ENCODE data around the gene ELL.
"Not testable (repeated sequence)": the region's sequence is repeated elsewhere in the genome, so short reads cannot be mapped to it uniquely, and the experiment has no call there.

The ELL gene

DNA sequence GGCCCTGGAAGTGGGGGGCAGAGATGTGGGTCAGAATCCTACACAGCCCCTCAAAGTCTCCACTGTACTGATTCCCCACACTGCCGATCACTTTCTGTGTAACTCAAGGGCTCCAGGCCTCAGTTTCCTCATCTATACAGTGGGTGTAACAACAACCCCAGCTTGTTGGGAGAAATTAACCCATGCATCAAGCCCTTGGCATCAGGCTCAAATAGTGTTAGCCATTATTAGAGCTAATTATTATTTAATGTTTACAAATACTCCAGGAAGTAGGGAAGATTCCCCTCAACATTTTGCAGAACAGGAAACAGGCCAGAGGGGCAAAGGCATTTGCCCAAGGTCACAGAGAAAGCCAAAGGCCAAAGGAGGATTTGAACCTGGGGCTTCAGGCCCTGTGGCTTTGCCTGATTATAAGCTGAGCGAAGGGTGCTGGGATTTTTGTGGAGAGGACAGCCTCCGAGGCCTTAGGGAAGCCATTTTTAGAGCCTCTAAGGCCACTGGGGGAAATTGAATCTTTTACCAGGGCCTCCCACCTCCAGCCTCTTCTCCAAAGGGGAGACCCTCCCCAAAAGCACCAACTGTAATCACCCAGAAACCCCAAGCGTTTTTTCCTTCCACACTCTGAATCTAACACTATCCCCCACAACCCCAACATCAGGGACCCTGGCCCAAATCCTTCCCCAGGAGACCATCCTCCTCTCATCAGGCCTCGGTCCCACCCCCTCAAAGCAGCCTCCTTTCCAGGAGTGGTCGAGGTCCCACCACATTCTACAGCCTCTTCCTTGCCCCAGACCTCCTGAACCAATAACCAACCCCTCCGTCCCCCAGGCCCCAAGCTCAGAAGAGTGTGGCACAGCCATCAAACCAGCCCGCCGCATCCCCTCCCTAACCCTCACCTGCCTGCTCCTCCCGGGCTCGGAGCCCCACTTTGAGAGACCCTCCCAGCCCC, 20.4 kb upstream of the ELL start:
- ChIA-PET CTCF (no interaction called here), POLR2A (ENCODE audit: low non-redundant PET) (no interaction called here)
- DNase-seq (ENCODE audit: low spot score), result peak; percentile 20
- peak overlapping the region; percentile 86 for H3K27ac ChIP-seq
- TF ChIP-seq, protein P1, sequence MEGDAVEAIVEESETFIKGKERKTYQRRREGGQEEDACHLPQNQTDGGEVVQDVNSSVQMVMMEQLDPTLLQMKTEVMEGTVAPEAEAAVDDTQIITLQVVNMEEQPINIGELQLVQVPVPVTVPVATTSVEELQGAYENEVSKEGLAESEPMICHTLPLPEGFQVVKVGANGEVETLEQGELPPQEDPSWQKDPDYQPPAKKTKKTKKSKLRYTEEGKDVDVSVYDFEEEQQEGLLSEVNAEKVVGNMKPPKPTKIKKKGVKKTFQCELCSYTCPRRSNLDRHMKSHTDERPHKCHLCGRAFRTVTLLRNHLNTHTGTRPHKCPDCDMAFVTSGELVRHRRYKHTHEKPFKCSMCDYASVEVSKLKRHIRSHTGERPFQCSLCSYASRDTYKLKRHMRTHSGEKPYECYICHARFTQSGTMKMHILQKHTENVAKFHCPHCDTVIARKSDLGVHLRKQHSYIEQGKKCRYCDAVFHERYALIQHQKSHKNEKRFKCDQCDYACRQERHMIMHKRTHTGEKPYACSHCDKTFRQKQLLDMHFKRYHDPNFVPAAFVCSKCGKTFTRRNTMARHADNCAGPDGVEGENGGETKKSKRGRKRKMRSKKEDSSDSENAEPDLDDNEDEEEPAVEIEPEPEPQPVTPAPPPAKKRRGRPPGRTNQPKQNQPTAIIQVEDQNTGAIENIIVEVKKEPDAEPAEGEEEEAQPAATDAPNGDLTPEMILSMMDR (conservative IDR thresholded peaks at IDR 0.05; ENCODE audit: low read depth), result no peak

DNA sequence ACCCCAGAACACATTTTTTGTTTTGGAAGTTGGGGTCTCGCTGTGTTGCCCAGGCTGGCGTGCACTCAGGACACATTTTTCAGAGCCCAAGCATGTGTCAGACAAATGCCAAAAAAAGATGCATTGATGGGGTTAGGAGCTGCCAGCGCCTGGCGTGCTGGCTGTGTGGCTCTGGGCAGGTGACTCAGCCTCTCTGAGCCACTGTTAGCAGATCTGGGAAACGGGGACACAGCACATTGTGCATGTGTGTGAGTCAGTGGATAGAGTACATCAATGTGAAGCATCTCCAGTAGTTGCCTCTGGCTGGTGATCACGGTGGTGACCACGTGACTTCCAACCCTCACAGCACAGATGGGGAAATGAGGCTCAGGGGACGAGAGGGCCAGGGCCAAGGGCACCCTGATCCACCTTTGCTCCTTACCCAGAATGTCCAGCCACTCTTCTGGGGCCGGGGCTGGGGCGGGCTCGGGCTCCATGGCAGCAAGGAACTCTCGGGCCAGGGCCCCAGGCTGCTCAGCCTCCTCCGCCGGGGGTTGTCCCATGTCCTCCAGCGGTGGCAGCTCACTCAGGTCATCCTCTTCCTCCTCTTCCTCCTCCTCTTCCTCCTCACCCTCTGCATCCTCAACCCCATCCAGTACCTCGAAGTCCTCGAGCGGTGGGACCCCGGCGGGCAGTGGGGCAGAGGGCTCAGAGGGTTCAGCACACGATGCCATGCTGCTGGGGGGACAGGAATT, 19.6 kb upstream of the ELL start:
- ChIA-PET CTCF (no interaction called here), POLR2A (ENCODE audit: low non-redundant PET) (no interaction called here)
- TF ChIP-seq, protein P1 (conservative IDR thresholded peaks at IDR 0.05; ENCODE audit: low read depth), result no peak
- H3K27ac ChIP-seq, result peak overlapping the region; percentile 86
- no peak for DNase-seq (ENCODE audit: low spot score)

DNA sequence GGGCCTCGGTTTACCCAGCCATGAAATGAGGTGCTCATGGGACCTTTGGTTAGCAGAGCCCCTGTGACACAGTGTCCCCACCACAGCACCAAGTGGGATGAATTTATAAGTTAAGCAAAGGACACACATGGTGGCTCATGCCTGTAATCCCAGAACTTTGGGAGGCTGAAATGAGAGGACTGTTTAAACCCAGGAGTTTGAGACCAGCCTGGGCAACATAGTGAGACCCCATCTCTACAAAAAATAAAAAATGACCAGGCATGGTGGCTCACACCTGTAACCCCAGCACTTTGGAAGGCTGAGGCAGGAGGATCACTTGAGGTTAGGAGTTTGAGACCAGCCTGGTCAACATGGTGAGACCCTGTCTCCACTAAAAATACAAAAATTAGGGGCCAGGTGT, 18.3 kb upstream of the ELL start:
- H3K27ac ChIP-seq, result 0 out of 2 replicates have a peak overlapping the region, but pooled peaks have one; percentile 15
- POLR2A ChIA-PET (ENCODE audit: low non-redundant PET); CTCF ChIA-PET; DNase-seq (ENCODE audit: low spot score): not testable (repeated sequence)

DNA sequence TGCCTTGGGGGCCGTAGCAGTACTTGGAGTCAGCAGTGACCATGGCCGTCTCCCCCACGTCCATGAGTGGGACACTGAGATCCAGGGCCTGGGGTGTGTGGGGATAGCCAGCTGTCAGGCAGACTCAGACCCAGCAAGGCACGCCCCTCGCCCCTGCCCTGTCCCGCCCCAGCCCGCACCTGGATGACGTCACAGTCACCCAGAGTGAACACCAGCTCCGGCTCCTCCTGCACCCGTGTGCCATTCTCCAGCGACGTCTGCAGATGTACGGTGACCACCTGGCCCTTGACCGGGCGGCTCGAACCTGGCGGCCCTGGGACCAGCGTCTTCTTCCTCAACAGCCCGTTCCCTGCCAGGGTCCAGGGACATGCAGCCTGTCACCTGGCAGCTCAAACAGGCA, 17.5 kb upstream of the ELL start:
- POLR2A ChIA-PET (ENCODE audit: low non-redundant PET), result no interaction called here
- DNase-seq (ENCODE audit: low spot score), result no peak
- TF ChIP-seq, protein P1 (conservative IDR thresholded peaks at IDR 0.05; ENCODE audit: low read depth), result no peak
- H3K27ac ChIP-seq, result peak overlapping the region; percentile 15
- CTCF ChIA-PET, result interaction anchor here (1.4 kb wide), 1 partner anchor 19 kb away, joined by 5 read pairs; no protein-coding TSS in a partner anchor

DNA sequence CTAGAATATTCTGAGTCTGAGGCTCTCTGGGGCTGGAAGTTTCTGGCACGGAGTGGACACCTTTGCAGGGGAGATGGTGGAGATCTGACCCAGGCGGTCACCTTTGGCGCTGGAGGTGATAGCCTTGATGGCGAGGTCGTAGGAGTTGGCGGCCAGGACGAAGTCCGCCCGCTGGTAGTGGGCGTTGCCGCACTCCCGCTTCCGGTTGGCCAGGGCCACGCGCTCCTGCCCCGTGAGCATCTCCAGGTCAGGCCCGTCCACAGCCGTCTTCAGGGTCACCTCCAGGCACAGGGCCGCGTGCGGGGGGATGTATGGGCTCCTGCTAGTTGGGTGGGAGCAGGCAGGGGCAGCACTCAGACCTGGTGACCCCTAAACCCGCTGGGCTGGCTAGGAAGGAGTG, 16.2 kb upstream of the ELL start:
- POLR2A ChIA-PET (ENCODE audit: low non-redundant PET), result no interaction called here
- CTCF ChIA-PET, result no interaction called here
- no peak for DNase-seq (ENCODE audit: low spot score)
- peak overlapping the region; percentile 15; the same call in 1 of the 2 replicates for H3K27ac ChIP-seq
- TF ChIP-seq, protein P1 (conservative IDR thresholded peaks at IDR 0.05; ENCODE audit: low read depth), result no peak

DNA sequence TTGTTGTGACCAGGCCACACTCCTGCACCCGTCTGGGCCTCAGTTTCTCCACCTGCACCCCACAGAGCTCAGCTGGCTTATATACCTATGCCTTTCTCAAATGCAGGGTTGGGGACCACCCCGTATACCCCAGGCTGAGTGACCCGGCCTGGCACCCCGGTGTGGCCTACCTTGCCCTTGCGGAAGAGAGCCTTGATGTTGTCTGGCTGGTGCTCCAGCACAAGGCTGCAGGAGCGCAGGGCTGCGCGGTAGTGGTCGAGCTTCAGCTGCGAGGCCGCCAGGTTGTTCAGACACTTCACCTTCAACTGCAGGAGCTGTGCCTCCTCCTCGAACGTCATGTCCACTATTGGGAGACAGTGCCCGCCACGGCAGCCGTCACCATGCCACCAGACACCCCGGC, 15.6 kb upstream of the ELL start:
- ChIA-PET CTCF (no interaction called here), POLR2A (ENCODE audit: low non-redundant PET) (no interaction called here)
- TF ChIP-seq, protein P1 (conservative IDR thresholded peaks at IDR 0.05; ENCODE audit: low read depth), result no peak
- H3K27ac ChIP-seq, result peak overlapping the region; percentile 25; the same call in 1 of the 2 replicates
- DNase-seq (ENCODE audit: low spot score), result no peak

DNA sequence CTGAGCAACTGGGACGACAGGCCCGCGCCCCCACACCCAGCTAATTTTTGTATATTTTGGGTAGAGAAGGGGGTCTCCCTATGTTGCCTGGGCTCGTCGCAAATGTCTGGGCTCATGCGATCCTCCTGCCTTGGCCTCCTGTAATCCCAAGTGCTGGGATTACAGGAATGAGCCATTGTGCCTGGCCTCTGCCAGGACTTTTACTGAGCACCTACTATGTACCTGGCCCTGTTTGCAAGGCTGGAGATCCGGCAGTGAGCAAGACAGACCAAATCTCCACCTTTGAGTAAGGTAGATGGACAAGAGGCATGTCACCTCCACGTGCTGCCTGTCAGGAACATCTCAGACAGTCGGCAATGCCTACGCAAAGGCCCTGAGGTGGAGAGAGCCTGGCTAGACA, 14.6 kb upstream of the ELL start:
- POLR2A ChIA-PET (ENCODE audit: low non-redundant PET), result no interaction called here
- CTCF ChIA-PET, result no interaction called here
- H3K27ac ChIP-seq, result peak overlapping the region; percentile 25
- no peak for DNase-seq (ENCODE audit: low spot score)
- TF ChIP-seq, protein P1 (conservative IDR thresholded peaks at IDR 0.05; ENCODE audit: low read depth), result no peak

Measured in RWPE1 (cell line).